Lung (tissue), 12 donors: ENCODE measurements around the gene POMT2. TPM values are rescaled to one million over a fixed set of nuclear protein-coding genes. Genes with fewer than 3 reads are reported as not detected.
A peak's percentile ranks its signal among the peaks of the same experiment; 100 is the strongest.

Source experiments
- ATAC-seq: fragments of 200-7000 bp; cut with Tn5 transposase; one replicate; pipeline ENCODE4 v1.9.1; 2020; ENCODE audit warnings: moderate number of reproducible peaks; ENCODE audit not compliant: insufficient read depth, low FRiP score
- DNase-seq, 3 donors: peaks; one replicate each; pipeline ENCODE4 v3.0.0-alpha.2; 2013 to 2017
- H3K27ac ChIP-seq, 2 donors: one replicate each; pipeline ENCODE4 v1.5.1; 2013; ENCODE audit warnings: mild to moderate bottlenecking in 2 of 2, moderate library complexity in 2 of 2, control low read depth in 1 of 2, inconsistent platforms in 1 of 2, low read depth in 1 of 2, low read length in 1 of 2
- H3K27me3 ChIP-seq, 3 donors: one replicate each; pipeline ENCODE4 v1.5.1; 2013; ENCODE audit warnings: low read length in 2 of 3; ENCODE audit not compliant: control insufficient read depth in 3 of 3, insufficient read depth in 3 of 3
- H3K36me3 ChIP-seq, 4 donors: one replicate each; pipeline ENCODE4 v1.5.1; 2013; ENCODE audit warnings: low read length in 4 of 4, mild to moderate bottlenecking in 1 of 4, moderate library complexity in 1 of 4; ENCODE audit not compliant: control insufficient read depth in 4 of 4, insufficient read depth in 4 of 4
- H3K4me1 ChIP-seq, 5 donors: one replicate each; pipeline ENCODE4 v1.5.1; 2013; ENCODE audit warnings: low read length in 5 of 5, mild to moderate bottlenecking in 2 of 5, moderate library complexity in 1 of 5; ENCODE audit not compliant: control insufficient read depth in 5 of 5, insufficient read depth in 5 of 5
- H3K4me3 ChIP-seq: one replicate; pipeline ENCODE4 v1.5.1; 2013; ENCODE audit warnings: mild to moderate bottlenecking, control low read depth, moderate library complexity
- H3K9ac ChIP-seq, 2 donors: one replicate each; pipeline ENCODE4 v1.5.1; 2013; ENCODE audit warnings: low read length in 2 of 2, control low read depth in 1 of 2; ENCODE audit not compliant: insufficient read depth in 1 of 2
- H3K9me3 ChIP-seq, 4 donors: one replicate each; pipeline ENCODE4 v1.5.1; 2013; ENCODE audit warnings: low read length in 3 of 4, mild to moderate bottlenecking in 1 of 4, moderate library complexity in 1 of 4; ENCODE audit not compliant: control insufficient read depth in 4 of 4, insufficient read depth in 3 of 4
- WGBS, 2 donors: extraction: QIAGEN DNeasy Blood & Tissue Kit; methylation state at CpG; one replicate each; pipeline ENCODE4 v1.1.7; 2013; 5-methylcytosine and 5-hydroxymethylcytosine counted together
- polyA plus RNA-seq, 2 donors: library from polyadenylated mRNA; stranded (reverse); fragments of 200-250 nt; gene quantifications; one replicate each; pipeline ENCODE4 v1.2.1, GENCODE V29; 2013
- total RNA-seq, 2 donors: library from RNA; depleted of rRNA in 1 of 2; stranded (reverse); fragments of >200 nt in 1 of 2; gene quantifications; one replicate each; pipeline ENCODE4 v1.2.1, GENCODE V29; 2014 to 2021
- TF ChIP-seq, protein P1 (sequence below): IDR thresholded peaks from 2 replicates; pipeline ENCODE4 v1.5.1; 2012; ENCODE audit warnings: mild to moderate bottlenecking; ENCODE audit errors: control extremely low read depth, extremely low read depth
- donor health status: control.
- donor health status: control.
- donor health status: Bipolar disorder and iron deficiency.
- donor health status: healthy.
- donor health status: DM: yes; HTN: yes; CAD: no.

POMT2 gene
- total and polyA plus RNA-seq, 4 donors = 10.0 to 43.1 (median 14.2) TPM

DNA sequence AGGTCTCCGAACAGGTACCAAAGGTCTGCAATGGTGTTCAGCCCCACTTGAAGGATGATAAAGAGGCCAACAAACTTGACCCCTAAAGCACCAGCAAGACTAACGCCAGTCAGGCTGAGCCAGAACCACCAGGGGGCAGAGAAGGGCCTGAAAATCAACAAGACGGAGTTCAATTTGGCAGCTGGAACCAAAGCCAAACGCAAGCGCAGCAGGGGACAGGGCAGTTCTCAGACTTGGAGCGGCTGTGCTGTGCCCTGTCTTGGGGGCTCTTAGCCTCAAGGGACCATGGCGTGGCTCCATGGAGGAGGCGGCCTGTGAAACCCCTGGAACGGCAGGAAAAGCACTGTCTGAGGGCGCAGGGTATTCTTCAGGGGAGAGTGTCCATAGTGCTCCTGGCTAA lies 19.6 kb downstream of the POMT2 start:
- Histone ChIP-seq H3K4me1 (peaks cover 0 to 11% (median 2%) of the 10 kb centered on the region in 5 donors), H3K9ac (no peak overlapping the region), H3K4me3 (no peak overlapping the region), H3K9me3 (peaks cover 0 to under 1% (median 0%) of the 10 kb centered on the region in 4 donors), H3K27me3 (no peaks in the 10 kb centered on the region), H3K27ac (no peak overlapping the region), H3K36me3 (peaks cover 18 to 37% (median 25%) of the 10 kb centered on the region in 4 donors)
- TF ChIP-seq, protein P1, sequence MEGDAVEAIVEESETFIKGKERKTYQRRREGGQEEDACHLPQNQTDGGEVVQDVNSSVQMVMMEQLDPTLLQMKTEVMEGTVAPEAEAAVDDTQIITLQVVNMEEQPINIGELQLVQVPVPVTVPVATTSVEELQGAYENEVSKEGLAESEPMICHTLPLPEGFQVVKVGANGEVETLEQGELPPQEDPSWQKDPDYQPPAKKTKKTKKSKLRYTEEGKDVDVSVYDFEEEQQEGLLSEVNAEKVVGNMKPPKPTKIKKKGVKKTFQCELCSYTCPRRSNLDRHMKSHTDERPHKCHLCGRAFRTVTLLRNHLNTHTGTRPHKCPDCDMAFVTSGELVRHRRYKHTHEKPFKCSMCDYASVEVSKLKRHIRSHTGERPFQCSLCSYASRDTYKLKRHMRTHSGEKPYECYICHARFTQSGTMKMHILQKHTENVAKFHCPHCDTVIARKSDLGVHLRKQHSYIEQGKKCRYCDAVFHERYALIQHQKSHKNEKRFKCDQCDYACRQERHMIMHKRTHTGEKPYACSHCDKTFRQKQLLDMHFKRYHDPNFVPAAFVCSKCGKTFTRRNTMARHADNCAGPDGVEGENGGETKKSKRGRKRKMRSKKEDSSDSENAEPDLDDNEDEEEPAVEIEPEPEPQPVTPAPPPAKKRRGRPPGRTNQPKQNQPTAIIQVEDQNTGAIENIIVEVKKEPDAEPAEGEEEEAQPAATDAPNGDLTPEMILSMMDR = no peak
- ATAC-seq (no peak), DNase-seq (peak; percentile 85 to 91 (median 89))
- WGBS, 2 donors = 54 to 57% methylated on average over 10 of the region's 10 CpGs

DNA sequence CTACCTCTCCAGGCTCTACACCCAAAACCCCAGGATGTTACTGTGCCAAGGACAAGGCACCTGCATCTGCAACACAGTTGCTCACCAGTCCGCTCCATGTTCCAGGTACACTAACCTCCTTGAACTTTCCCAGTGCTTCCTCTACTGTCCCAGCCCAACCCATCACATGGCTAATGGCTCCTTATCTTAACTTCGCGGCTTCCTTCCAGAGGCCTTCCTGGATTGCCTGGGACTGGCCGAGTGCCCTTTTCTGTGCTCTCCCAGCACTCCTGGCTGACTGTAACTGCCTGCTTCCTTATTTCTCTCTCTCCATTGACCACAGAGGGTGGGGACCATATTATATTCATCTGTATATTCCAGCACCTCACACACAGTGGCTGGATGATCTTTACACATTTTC lies 20.9 kb downstream of the POMT2 start:
- peaks cover 0 to 9% (median 2%) of the 10 kb centered on the region in 5 donors for H3K4me1 ChIP-seq
- no peak overlapping the region for H3K9ac ChIP-seq
- no peak overlapping the region for H3K27ac ChIP-seq
- no peaks in the 10 kb centered on the region for H3K27me3 ChIP-seq
- H3K36me3 ChIP-seq = peaks cover 14 to 37% (median 30%) of the 10 kb centered on the region in 4 donors
- ATAC-seq (no peak), DNase-seq (no peak)
- TF ChIP-seq, protein P1 = no peak
- H3K9me3 ChIP-seq = peaks cover 0 to 2% (median 0%) of the 10 kb centered on the region in 4 donors
- no peak overlapping the region for H3K4me3 ChIP-seq
- WGBS, 2 donors = 65 to 74% methylated on average over 4 of the region's 4 CpGs

DNA sequence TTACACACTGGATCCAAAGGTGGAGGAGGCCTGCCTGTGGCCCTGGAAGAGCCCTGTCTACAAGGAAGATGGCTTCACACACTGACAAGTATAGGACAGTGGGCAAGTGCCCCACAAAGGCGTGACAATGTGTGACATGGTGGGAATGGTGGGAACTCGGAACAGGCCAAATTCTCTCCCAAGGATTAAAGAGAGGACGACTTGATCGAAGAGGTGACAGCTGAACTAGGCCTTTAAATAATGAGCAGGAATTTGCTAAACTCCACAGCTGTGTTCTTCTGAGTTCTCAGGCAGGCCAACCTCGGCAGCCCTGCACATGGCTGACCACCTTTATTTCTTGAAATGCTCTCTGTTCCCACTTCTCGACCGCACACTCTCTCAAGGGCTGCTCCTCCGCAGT lies 23.8 kb downstream of the POMT2 start:
- Histone ChIP-seq H3K36me3 (peaks cover 12 to 36% (median 23%) of the 10 kb centered on the region in 4 donors), H3K4me1 (peaks cover 0 to 3% (median 0%) of the 10 kb centered on the region in 5 donors), H3K9ac (no peak overlapping the region), H3K27ac (no peak overlapping the region), H3K4me3 (no peak overlapping the region), H3K27me3 (no peaks in the 10 kb centered on the region), H3K9me3 (peaks cover 0 to 2% (median 0%) of the 10 kb centered on the region in 4 donors)
- DNase-seq (no peak), ATAC-seq (no peak)
- 92 to 96% methylated on average over 8 of the region's 8 CpGs for WGBS, 2 donors
- TF ChIP-seq, protein P1 = no peak

DNA sequence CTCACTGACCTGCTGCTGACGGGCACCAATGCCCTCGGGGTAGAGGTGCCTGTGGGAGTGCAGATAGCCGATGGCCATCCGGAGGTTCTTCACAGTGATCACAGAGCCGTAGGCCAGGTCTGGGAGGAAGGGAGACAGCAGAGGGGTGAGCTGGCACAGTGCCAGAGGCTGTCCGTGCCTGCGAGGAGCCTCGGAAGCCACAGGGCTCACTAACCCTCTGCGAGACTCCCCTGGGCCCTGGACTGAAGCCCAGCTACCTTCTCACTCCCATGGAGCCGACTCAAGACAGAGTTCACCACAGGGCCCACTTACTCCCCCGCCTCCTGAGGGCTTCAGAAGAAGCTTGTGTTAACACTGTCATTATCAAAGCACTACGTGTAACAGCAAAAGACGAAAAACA lies 24.5 kb downstream of the POMT2 start:
- no peak overlapping the region for H3K9ac ChIP-seq
- WGBS, 2 donors = 87 to 90% methylated on average over 12 to 13 of the region's 13 CpGs
- DNase-seq = no peak
- no peak overlapping the region for H3K4me3 ChIP-seq
- no peak for ATAC-seq
- peaks cover 0 to under 1% (median 0%) of the 10 kb centered on the region in 5 donors for H3K4me1 ChIP-seq
- peaks cover 0 to 2% (median 0%) of the 10 kb centered on the region in 4 donors for H3K9me3 ChIP-seq
- peaks cover 13 to 36% (median 22%) of the 10 kb centered on the region in 4 donors for H3K36me3 ChIP-seq
- H3K27me3 ChIP-seq = no peaks in the 10 kb centered on the region
- TF ChIP-seq, protein P1 = no peak
- H3K27ac ChIP-seq = no peak overlapping the region
